Esophagus (tissue), 2 donors: ENCODE data around the gene COMMD9. TPM values are rescaled to one million over a fixed set of nuclear protein-coding genes. Genes with fewer than 3 reads are reported as not detected.
"Not testable (repeated sequence)": the region's sequence is repeated elsewhere in the genome, so short reads cannot be mapped to it uniquely, and the experiment has no call there.

Experiments used
- H3K27ac ChIP-seq, 2 donors: one replicate each; pipeline ENCODE4 v1.5.1; 2013; ENCODE audit warnings: low read depth in 2 of 2, mild to moderate bottlenecking in 2 of 2, inconsistent platforms in 1 of 2, low read length in 1 of 2, moderate library complexity in 1 of 2
- H3K27me3 ChIP-seq, 2 donors: one replicate each; pipeline ENCODE4 v1.6.1; 2013; ENCODE audit warnings: low read length in 2 of 2, control low read depth in 1 of 2, mild to moderate bottlenecking in 1 of 2; ENCODE audit not compliant: insufficient read depth in 2 of 2, control insufficient read depth in 1 of 2
- H3K36me3 ChIP-seq, 2 donors: one replicate each; pipeline ENCODE4 v1.6.1; 2013; ENCODE audit warnings: low read length in 1 of 2; ENCODE audit not compliant: control insufficient read depth in 2 of 2, insufficient read depth in 2 of 2
- H3K4me1 ChIP-seq, 2 donors: one replicate each; pipeline ENCODE4 v1.6.1; 2013; ENCODE audit warnings: low read length in 1 of 2; ENCODE audit not compliant: control insufficient read depth in 2 of 2, insufficient read depth in 2 of 2
- H3K4me3 ChIP-seq, 2 donors: one replicate each; pipeline ENCODE4 v1.5.1; 2013; ENCODE audit warnings: low read length in 2 of 2, mild to moderate bottlenecking in 2 of 2, low read depth in 1 of 2, moderate library complexity in 1 of 2
- H3K9me3 ChIP-seq, 2 donors: one replicate each; pipeline ENCODE4 v1.6.1; 2013; ENCODE audit warnings: mild to moderate bottlenecking in 2 of 2, low read depth in 1 of 2, low read length in 1 of 2, moderate library complexity in 1 of 2; ENCODE audit not compliant: control insufficient read depth in 2 of 2, insufficient read depth in 1 of 2
- WGBS, 2 donors: extraction: QIAGEN DNeasy Blood & Tissue Kit; methylation state at CpG; one replicate each; pipeline ENCODE4 v1.1.7; 2013; 5-methylcytosine and 5-hydroxymethylcytosine counted together
- polyA plus RNA-seq, 2 donors: library from polyadenylated mRNA; stranded (reverse); fragments of 200-250 nt; gene quantifications; one replicate each; pipeline ENCODE4 v1.2.3, GENCODE V29; 2013
- donor health status: healthy with polysubstance abuse.
- donor health status: Bipolar disorder and iron deficiency.

The COMMD9 gene
- 10 to 100 TPM; 21.0 to 33.5 TPM for polyA plus RNA-seq

GRCh38 chr11:36289226-36289852 is at the start of gene COMMD9:
TSS of gene COMMD9 (minus strand) at chr11:36289424. CDS start at chr11:36289412, 12 bp downstream.
- Histone ChIP-seq H3K9me3 (no peaks in the 10 kb centered on the region), H3K4me1 (peaks cover 0 to 3% of the 10 kb centered on the region in 2 donors), H3K36me3 (no peaks in the 10 kb centered on the region), H3K27me3 (no peaks in the 10 kb centered on the region), H3K27ac (peak within 1 kb of the TSS in 1 of 2 donors; percentile 58), H3K4me3 (peak within 1 kb of the TSS; percentile 65 to 90)
- 1 to 2% methylated on average over 31 of the region's 31 CpGs for WGBS, 2 donors

DNA sequence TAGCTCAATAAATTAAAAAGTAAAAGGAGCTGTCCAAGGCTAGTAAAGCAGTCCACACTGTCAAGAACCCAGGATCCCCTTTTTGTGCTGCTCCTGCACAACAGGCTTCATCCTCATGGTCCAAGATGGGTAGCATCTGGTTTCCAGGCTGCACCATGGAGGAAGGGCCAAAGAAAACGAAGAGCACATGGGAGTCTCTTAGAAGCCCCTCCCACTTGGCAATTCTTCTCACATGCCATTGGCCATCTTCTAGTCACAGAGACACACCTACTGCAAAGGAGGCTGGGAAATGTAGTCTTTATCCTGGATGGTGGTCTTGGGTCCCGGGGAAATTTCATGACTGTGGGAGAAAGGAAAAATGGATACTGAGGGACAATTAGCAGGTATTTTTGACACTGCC is 44.7 kb upstream of the COMMD9 start:
- Histone ChIP-seq H3K9me3 (peaks cover 0 to 2% of the 10 kb centered on the region in 2 donors), H3K36me3 (no peaks in the 10 kb centered on the region), H3K27me3 (no peaks in the 10 kb centered on the region), H3K4me1 (no peaks in the 10 kb centered on the region), H3K27ac (no peak overlapping the region), H3K4me3 (no peak overlapping the region)
- WGBS, 2 donors, result 67 to 68% methylated on average over 2 of the region's 2 CpGs

DNA sequence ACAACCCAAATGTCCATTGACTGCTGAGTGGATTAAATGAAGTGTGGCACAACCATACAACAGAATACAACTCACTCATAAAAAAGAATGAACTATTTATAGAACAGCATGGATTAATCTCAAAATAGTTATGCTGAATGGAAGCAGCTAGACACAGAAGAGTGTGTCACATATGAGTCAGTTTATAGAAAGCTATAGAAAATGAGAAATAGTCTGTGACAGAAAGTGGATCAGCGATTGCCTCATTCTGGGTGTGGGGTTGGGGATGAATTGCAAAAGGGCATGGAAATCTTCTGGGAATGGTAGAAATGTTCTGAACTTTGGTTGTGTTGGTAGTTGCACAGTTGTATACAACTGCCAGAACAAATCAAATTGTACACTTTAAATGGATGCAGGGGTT is 44.2 kb upstream of the COMMD9 start:
- 71 to 75% methylated on average over 1 of the region's 1 CpG for WGBS, 2 donors
- no peak overlapping the region for H3K4me3 ChIP-seq
- H3K27me3 ChIP-seq, result no peaks in the 10 kb centered on the region
- H3K4me1 ChIP-seq, result no peaks in the 10 kb centered on the region
- H3K9me3 ChIP-seq, result peaks cover 0 to 2% of the 10 kb centered on the region in 2 donors
- H3K27ac ChIP-seq, result no peak overlapping the region
- H3K36me3 ChIP-seq, result no peaks in the 10 kb centered on the region

GRCh38 chr11:36330411-36330810 is 41.2 kb upstream of the COMMD9 start:
- WGBS, 2 donors, result 89 to 92% methylated on average over 2 of the region's 2 CpGs
- H3K4me1 ChIP-seq, result no peaks in the 10 kb centered on the region
- no peaks in the 10 kb centered on the region for H3K27me3 ChIP-seq
- no peak overlapping the region for H3K4me3 ChIP-seq
- H3K36me3 ChIP-seq, result no peaks in the 10 kb centered on the region
- peaks cover 0 to 2% of the 10 kb centered on the region in 2 donors for H3K9me3 ChIP-seq
- H3K27ac ChIP-seq, result no peak overlapping the region

DNA sequence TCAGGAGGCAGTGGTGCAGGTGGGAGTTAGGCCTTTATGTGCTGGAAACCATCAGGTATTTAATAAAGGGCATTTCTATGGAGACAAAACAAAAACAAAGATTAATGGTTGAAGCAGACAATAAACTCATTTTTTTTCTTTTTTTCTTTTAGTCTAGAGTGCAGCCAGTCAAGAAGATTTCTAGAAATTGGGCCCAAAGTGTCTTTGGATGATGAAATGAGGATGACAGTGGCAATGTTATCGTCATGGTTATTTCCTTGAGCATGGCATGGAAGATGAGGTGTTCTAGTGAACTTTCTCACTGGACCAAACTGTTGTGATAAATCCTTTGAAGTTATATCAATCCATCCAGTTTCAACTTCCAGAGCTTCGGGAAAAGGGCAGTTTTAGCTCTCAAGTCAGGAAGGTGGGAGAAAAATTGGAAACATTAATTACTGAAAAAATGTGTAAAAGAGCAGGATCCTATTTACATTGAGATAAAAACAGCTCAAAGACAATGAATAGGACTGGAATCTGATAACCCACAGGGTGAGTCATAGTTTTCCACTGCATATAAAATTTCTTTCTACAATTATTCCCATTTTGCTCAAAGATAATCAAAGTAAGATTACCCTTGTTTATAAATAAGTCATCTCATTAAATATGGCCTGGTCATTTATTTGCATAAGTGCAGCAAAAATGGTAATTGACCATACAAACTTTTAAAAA is 39.9 kb upstream of the COMMD9 start:
- Histone ChIP-seq H3K4me1 (no peaks in the 10 kb centered on the region), H3K27ac (no peak overlapping the region), H3K9me3 (peaks cover 0 to 2% of the 10 kb centered on the region in 2 donors), H3K36me3 (no peaks in the 10 kb centered on the region), H3K27me3 (no peaks in the 10 kb centered on the region), H3K4me3 (no peak overlapping the region)
- 70 to 79% methylated on average over 2 of the region's 2 CpGs for WGBS, 2 donors

- 51 to 62% methylated on average over 3 of the region's 3 CpGs for WGBS, 2 donors
- Histone ChIP-seq H3K36me3 (no peaks in the 10 kb centered on the region), H3K4me3 (no peak overlapping the region), H3K27me3 (no peaks in the 10 kb centered on the region), H3K9me3 (no peaks in the 10 kb centered on the region), H3K27ac (no peak overlapping the region), H3K4me1 (no peaks in the 10 kb centered on the region)
Measured at GRCh38 chr11:36326524-36327419, 37.5 kb upstream of the COMMD9 start.

GRCh38 chr11:36325403-36325802 is 36.2 kb upstream of the COMMD9 start:
- 89% methylated on average over 5 of the region's 5 CpGs for WGBS, 2 donors
- H3K36me3 ChIP-seq, result not testable (repeated sequence)

GRCh38 chr11:36324956-36325355 is 35.7 kb upstream of the COMMD9 start:
- H3K36me3 ChIP-seq, H3K4me3 ChIP-seq, H3K27me3 ChIP-seq, H3K4me1 ChIP-seq, H3K9me3 ChIP-seq, H3K27ac ChIP-seq: not testable (repeated sequence)
- WGBS, 2 donors, result 93 to 95% methylated on average over 15 of the region's 15 CpGs

More at GRCh38 chr11:36325403-36325802, 36.2 kb upstream of the COMMD9 start:
- H3K4me3 ChIP-seq, H3K27ac ChIP-seq, H3K27me3 ChIP-seq, H3K9me3 ChIP-seq, H3K4me1 ChIP-seq: not testable (repeated sequence)

GRCh38 chr11:36317992-36318391 is 28.8 kb upstream of the COMMD9 start:
- Histone ChIP-seq H3K27me3 (no peaks in the 10 kb centered on the region), H3K4me3 (no peak overlapping the region), H3K27ac (no peak overlapping the region), H3K36me3 (no peaks in the 10 kb centered on the region), H3K4me1 (no peaks in the 10 kb centered on the region), H3K9me3 (no peaks in the 10 kb centered on the region)
- WGBS, 2 donors, result 31 to 53% methylated on average over 2 of the region's 2 CpGs
